Esophagus muscularis mucosa (tissue), 4 donors: Measurements from ENCODE around the gene CD69.
"Not testable (repeated sequence)": the region's sequence is repeated elsewhere in the genome, so short reads cannot be mapped to it uniquely, and the experiment has no call there.

Source experiments
- EP300 ChIP-seq: sonication (generic); formaldehyde crosslinking; IDR thresholded peaks from one replicate; pipeline ENCODE4 v1.6.1; 2017; ENCODE audit warnings: antibody characterized with exemption
- POLR2A ChIP-seq: fragments of 450-650 bp; IDR thresholded peaks from one replicate; pipeline ENCODE4 v1.6.1; 2017; ENCODE audit warnings: antibody characterized with exemption, moderate library complexity, mild to moderate bottlenecking, low read depth
- POLR2AphosphoS5 ChIP-seq, 2 donors: sonication (generic); formaldehyde crosslinking; IDR thresholded peaks; one replicate each; pipeline ENCODE4 v1.6.1; 2017; ENCODE audit warnings: antibody characterized with exemption in 2 of 2
- TF ChIP-seq, protein P1 (sequence below), 3 experiments: fragments of 200-600 bp in 2 of 3; fragments of 450-650 bp in 1 of 3; sonication (generic) in 2 of 3; IDR thresholded peaks; one replicate each; pipeline ENCODE4 v1.5.1; 2017 to 2019; ENCODE audit warnings: antibody characterized with exemption in 3 of 3, mild to moderate bottlenecking in 2 of 3, moderate library complexity in 1 of 3

DNA sequence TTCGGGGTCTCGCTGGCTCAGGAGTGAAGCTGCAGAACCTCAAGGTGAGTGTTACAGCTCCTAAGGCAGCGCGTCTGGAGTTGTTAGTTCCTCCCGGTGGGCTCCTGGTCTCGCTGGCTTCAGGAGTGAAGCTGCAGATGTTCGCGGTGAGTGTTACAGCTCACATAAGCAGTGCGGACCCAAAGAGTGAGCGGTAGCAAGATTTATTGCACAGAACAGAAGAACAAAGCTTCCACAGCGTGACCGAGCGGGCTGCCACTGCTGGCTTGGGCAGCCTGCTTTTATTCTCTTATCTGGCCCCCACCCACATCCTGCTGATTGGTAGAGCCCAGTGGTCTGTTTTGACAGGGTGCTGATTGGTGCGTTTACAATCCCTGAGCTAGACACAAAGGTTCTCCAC, 21.8 kb downstream of the CD69 start:
- TF ChIP-seq, protein P1, sequence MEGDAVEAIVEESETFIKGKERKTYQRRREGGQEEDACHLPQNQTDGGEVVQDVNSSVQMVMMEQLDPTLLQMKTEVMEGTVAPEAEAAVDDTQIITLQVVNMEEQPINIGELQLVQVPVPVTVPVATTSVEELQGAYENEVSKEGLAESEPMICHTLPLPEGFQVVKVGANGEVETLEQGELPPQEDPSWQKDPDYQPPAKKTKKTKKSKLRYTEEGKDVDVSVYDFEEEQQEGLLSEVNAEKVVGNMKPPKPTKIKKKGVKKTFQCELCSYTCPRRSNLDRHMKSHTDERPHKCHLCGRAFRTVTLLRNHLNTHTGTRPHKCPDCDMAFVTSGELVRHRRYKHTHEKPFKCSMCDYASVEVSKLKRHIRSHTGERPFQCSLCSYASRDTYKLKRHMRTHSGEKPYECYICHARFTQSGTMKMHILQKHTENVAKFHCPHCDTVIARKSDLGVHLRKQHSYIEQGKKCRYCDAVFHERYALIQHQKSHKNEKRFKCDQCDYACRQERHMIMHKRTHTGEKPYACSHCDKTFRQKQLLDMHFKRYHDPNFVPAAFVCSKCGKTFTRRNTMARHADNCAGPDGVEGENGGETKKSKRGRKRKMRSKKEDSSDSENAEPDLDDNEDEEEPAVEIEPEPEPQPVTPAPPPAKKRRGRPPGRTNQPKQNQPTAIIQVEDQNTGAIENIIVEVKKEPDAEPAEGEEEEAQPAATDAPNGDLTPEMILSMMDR (IDR thresholded peaks at IDR 0.05) = not testable (repeated sequence)
- not testable (repeated sequence) for TF ChIP-seq POLR2A; POLR2AphosphoS5 (IDR thresholded peaks at IDR 0.05); EP300
